ENCODE data around the gene DOCK11. TPM values are rescaled to one million over a fixed set of nuclear protein-coding genes. Genes with fewer than 3 reads are reported as not detected.

The DOCK11 gene
- total and polyA plus RNA-seq, 2 donors (not counting 3 experiments of a cell fraction or from before 2014, with no cell fraction given): 0.37 to 0.86 TPM

DNA sequence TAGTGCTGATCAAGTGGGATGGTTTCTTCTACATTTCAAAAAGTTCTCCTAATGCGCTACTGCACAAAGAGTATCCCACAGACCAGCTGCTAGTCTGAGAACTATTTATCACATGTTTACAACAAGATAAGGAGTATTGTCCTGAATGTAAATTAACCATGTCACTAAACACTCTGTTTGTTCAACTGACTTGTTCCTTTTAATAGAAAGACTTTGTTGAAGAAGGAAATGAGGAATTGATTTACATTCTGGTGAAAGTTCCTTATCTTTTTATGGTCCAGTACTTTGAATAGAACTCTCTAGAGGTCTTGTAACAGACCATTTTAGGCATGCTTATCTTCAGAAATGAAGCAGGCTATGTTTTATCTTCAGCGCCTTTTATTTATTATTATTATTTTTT is 164.5 kb downstream of the DOCK11 start:
- H4K20me1 ChIP-seq (replicated peaks; ENCODE audit: control insufficient read depth, extremely low read depth, insufficient read depth, low read length): no peaks in the 10 kb centered on the region

More for the DNA sequence above, 164.5 kb downstream of the DOCK11 start:
- H3K36me3 ChIP-seq (ENCODE audit: control insufficient read depth in 2 of 2, extremely low read depth in 1 of 2, insufficient read depth in 2 of 2, low read length in 2 of 2): no peaks in the 10 kb centered on the region
- H3K9me1 ChIP-seq (replicated peaks; ENCODE audit: control insufficient read depth, extremely low read depth, insufficient read depth, low read length): no peaks in the 10 kb centered on the region
- TF ChIP-seq EZH2 (IDR thresholded peaks at IDR 0.05; ENCODE audit: borderline replicate concordance, low read depth, low read length, severe bottlenecking) (no peak), POLR2AphosphoS5 (IDR thresholded peaks at IDR 0.05; ENCODE audit: insufficient read depth, low read depth, low read length) (no peak), GATA2 (IDR thresholded peaks at IDR 0.05; ENCODE audit: insufficient read depth, insufficient read length, low read depth, low read length) (no peak), POLR2A (IDR thresholded peaks at IDR 0.05; ENCODE audit: low read depth, low read length) (no peak), MYC (IDR thresholded peaks at IDR 0.05; ENCODE audit: low read depth, low read length) (no peak), FOS (IDR thresholded peaks at IDR 0.05; ENCODE audit: borderline replicate concordance, insufficient read depth, low read length) (no peak), JUN (IDR thresholded peaks at IDR 0.05; ENCODE audit: borderline replicate concordance, insufficient read depth, insufficient read length, low read depth) (no peak)
- TF ChIP-seq, protein P1, sequence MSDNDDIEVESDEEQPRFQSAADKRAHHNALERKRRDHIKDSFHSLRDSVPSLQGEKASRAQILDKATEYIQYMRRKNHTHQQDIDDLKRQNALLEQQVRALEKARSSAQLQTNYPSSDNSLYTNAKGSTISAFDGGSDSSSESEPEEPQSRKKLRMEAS (IDR thresholded peaks at IDR 0.05; ENCODE audit: insufficient read depth, insufficient read length): no peak
- TF ChIP-seq, protein P2, sequence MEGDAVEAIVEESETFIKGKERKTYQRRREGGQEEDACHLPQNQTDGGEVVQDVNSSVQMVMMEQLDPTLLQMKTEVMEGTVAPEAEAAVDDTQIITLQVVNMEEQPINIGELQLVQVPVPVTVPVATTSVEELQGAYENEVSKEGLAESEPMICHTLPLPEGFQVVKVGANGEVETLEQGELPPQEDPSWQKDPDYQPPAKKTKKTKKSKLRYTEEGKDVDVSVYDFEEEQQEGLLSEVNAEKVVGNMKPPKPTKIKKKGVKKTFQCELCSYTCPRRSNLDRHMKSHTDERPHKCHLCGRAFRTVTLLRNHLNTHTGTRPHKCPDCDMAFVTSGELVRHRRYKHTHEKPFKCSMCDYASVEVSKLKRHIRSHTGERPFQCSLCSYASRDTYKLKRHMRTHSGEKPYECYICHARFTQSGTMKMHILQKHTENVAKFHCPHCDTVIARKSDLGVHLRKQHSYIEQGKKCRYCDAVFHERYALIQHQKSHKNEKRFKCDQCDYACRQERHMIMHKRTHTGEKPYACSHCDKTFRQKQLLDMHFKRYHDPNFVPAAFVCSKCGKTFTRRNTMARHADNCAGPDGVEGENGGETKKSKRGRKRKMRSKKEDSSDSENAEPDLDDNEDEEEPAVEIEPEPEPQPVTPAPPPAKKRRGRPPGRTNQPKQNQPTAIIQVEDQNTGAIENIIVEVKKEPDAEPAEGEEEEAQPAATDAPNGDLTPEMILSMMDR (IDR thresholded peaks at IDR 0.05; ENCODE audit: extremely low read depth in 1 of 2, insufficient read depth in 1 of 2, low read depth in 1 of 2, low read length in 2 of 2): no peak
- no TSS peak for BruUV-seq (replicated peaks)
- no peaks in the 10 kb centered on the region for H3K9me3 ChIP-seq (replicated peaks; ENCODE audit: control insufficient read depth, insufficient read depth, low read length)
- POLR2A ChIA-PET: no interaction called here
- FAIRE-seq: no peak
- H3K79me2 ChIP-seq (ENCODE audit: control insufficient read depth, insufficient read depth, low read length): no peaks in the 10 kb centered on the region
- dilution Hi-C loops (cut with MboI; ENCODE audit: extremely low pct_ligation_motif_present, low sequenced_read_pairs): no loop called here
- H3K4me2 ChIP-seq (ENCODE audit: insufficient read depth, low read length): no peak overlapping the region
- CTCF ChIA-PET: no interaction called here
- DNase-seq (ENCODE audit: low read depth, low spot score): no peak
- H3K27me3 ChIP-seq (ENCODE audit: control insufficient read depth in 2 of 2, insufficient read depth in 2 of 2, low read length in 2 of 2): no peaks in the 10 kb centered on the region
- no peaks in the 10 kb centered on the region for H3K4me1 ChIP-seq (ENCODE audit: control insufficient read depth, extremely low read depth, insufficient read depth, low read length)
- intact Hi-C loops (cut with micrococcal nuclease): no loop called here
- H3K4me3 ChIP-seq (replicated peaks in 1 of 3; ENCODE audit: insufficient read depth in 1 of 3, low read depth in 1 of 3, low read length in 3 of 3): no peak overlapping the region
- H3K9ac ChIP-seq (replicated peaks; ENCODE audit: extremely low read depth, insufficient read depth, low read length): no peak overlapping the region
- no peak overlapping the region for H2AFZ ChIP-seq (ENCODE audit: low read depth, low read length)
- no peak overlapping the region for H3K27ac ChIP-seq (ENCODE audit: insufficient read depth, low read depth, low read length)
